Glutamatergic neuron (in vitro differentiated cells): ENCODE measurements around the gene DRICH1. TPM values are rescaled to one million over a fixed set of nuclear protein-coding genes. Genes with fewer than 3 reads are reported as not detected.
"Not testable (repeated sequence)": the region's sequence is repeated elsewhere in the genome, so short reads cannot be mapped to it uniquely, and the experiment has no call there.

Experiments used
- DNase-seq: peaks from one replicate; pipeline ENCODE4 v3.0.0; 2022
- H3K27ac Mint-ChIP-seq: one replicate; pipeline ENCODE4 v1.8.0; 2020; ENCODE audit warnings: mild to moderate bottlenecking, mixed read lengths, inconsistent platforms; ENCODE audit not compliant: unreplicated experiment
- H3K27me3 Mint-ChIP-seq: one replicate; pipeline ENCODE4 v1.8.0; 2020; ENCODE audit warnings: mild to moderate bottlenecking, moderate library complexity, mixed read lengths, inconsistent platforms; ENCODE audit not compliant: unreplicated experiment
- H3K36me3 Mint-ChIP-seq: one replicate; pipeline ENCODE4 v1.8.0; 2020; ENCODE audit warnings: mild to moderate bottlenecking, mixed read lengths, inconsistent platforms; ENCODE audit not compliant: unreplicated experiment
- H3K4me1 Mint-ChIP-seq: one replicate; pipeline ENCODE4 v1.8.0; 2020; ENCODE audit warnings: mild to moderate bottlenecking, low read depth, mixed read lengths, inconsistent platforms; ENCODE audit not compliant: unreplicated experiment
- H3K4me3 Mint-ChIP-seq: one replicate; pipeline ENCODE4 v1.8.0; 2020; ENCODE audit warnings: mild to moderate bottlenecking, mixed read lengths, inconsistent platforms; ENCODE audit not compliant: unreplicated experiment
- H3K9me3 Mint-ChIP-seq: one replicate; pipeline ENCODE4 v1.8.0; 2020; ENCODE audit warnings: mild to moderate bottlenecking, moderate library complexity, mixed read lengths, inconsistent platforms; ENCODE audit not compliant: unreplicated experiment
- total RNA-seq: library from RNA; stranded (reverse); fragmentation: NEBNext Ultra II Directional; extraction: Animal tissue kit (Norgen Biotek cat#: 25700); gene quantifications from one replicate; pipeline ENCODE4 v1.2.1, GENCODE V29; 2021; ENCODE audit not compliant: unreplicated experiment
- TF ChIP-seq, protein P1 (sequence below): fragments of 200-600 bp; sonication (generic); IDR thresholded peaks from one replicate; pipeline ENCODE4 v1.5.0; 2021; ENCODE audit not compliant: partially characterized antibody, unreplicated experiment

DRICH1 gene
- total RNA-seq, 1 donor from 2014 or later = not detected

DNA sequence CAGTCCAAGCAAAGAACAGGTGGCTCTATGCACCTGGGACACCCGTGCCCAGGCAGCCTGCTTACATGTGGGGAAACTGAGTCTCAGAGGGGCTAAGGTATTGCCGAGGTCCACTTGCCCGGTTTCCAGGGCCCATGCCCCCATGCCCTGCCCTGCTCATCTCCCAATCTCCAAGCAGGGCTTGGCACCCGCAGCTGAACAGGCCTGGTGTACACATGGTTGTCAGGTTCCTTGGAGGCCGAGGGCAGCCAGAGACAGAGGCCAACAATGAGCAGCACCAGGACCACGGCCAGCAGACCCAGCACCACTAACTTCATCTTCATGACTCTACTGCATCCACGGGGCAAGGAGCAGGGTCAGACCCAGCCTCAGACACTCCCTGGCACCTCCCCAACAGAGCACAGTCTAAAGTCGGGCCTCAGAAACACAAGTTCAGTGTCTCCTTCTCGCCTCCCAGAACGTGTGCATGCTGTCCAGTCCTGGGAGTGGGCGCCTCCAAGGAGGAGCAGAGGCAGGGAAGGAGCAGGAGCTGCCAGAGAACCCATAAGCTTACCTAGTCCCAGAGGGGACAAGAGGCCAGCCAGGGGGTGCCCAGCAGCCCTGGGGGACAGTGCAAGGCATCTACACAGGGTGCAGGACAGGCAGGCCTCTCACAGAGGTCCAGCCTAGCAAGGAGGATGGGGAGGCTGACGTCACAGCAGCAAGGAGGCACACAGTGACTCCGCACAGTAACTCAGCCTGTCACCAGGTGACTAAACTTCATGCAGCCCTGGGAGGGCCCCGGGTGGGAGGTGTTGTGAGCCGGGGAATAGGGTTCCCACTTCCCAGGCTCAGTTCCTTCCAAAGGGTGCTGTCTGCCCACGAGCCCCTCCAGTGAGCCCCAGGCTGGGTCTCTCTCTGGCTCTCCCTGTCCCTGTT lies 38.5 kb upstream of the DRICH1 start:
- TF ChIP-seq, protein P1, sequence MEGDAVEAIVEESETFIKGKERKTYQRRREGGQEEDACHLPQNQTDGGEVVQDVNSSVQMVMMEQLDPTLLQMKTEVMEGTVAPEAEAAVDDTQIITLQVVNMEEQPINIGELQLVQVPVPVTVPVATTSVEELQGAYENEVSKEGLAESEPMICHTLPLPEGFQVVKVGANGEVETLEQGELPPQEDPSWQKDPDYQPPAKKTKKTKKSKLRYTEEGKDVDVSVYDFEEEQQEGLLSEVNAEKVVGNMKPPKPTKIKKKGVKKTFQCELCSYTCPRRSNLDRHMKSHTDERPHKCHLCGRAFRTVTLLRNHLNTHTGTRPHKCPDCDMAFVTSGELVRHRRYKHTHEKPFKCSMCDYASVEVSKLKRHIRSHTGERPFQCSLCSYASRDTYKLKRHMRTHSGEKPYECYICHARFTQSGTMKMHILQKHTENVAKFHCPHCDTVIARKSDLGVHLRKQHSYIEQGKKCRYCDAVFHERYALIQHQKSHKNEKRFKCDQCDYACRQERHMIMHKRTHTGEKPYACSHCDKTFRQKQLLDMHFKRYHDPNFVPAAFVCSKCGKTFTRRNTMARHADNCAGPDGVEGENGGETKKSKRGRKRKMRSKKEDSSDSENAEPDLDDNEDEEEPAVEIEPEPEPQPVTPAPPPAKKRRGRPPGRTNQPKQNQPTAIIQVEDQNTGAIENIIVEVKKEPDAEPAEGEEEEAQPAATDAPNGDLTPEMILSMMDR = no peak
- H3K4me1 Mint-ChIP-seq = no peaks in the 10 kb centered on the region
- DNase-seq = peak; percentile 8
- peaks cover 2% of the 10 kb centered on the region for H3K36me3 Mint-ChIP-seq
- H3K4me3 Mint-ChIP-seq = no peak overlapping the region
- H3K9me3 Mint-ChIP-seq = peaks cover 5% of the 10 kb centered on the region
- no peak overlapping the region for H3K27ac Mint-ChIP-seq
- peaks cover 3% of the 10 kb centered on the region for H3K27me3 Mint-ChIP-seq

DNA sequence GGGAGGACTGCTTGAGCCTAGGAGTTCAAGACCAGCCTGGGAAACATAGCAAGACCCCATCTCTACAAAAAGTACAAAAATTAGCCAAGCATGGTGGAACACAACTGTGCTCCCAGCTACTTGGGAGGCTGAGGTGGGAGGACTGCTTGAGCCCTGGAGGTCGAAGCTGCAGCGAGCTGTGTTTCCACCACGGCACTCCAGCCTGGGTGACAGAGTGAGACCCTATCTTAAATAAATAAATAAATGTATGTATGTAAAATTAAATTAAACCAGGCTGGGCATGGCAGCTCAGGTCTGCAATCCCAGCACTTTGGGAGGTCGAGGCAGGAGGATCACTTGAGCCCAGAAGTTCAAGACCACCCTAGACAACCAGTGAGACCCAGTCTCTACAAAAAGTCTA lies 28.3 kb upstream of the DRICH1 start:
- DNase-seq, H3K4me1 Mint-ChIP-seq, H3K4me3 Mint-ChIP-seq, H3K27me3 Mint-ChIP-seq, H3K27ac Mint-ChIP-seq: not testable (repeated sequence)
- peaks cover 14% of the 10 kb centered on the region for H3K9me3 Mint-ChIP-seq
- peaks cover 27% of the 10 kb centered on the region for H3K36me3 Mint-ChIP-seq

DNA sequence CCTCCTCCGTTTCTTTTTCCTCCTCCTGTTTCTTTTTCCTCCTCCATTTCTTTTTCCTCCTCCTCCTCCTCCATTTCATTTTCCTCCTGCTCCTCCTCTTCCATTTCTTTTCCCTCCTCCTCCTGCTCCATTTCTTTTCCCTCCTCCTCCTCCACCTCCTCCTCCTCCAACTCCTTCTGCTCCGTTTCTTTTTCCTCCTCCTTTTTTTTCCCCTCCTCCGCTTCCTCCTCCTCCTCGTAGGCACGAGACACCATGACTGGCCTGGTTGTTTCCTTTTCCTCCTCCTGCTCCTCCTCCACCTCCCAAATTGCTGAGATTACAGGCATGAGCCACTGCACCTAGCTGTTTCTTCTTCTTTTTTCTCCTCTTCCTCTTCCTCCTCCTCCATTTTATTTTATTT lies 25.6 kb upstream of the DRICH1 start:
- Mint-ChIP-seq H3K4me3 (no peak overlapping the region), H3K9me3 (peaks cover 10% of the 10 kb centered on the region), H3K4me1 (no peaks in the 10 kb centered on the region), H3K27ac (no peak overlapping the region), H3K27me3 (peaks cover 2% of the 10 kb centered on the region), H3K36me3 (peaks cover 16% of the 10 kb centered on the region)
- TF ChIP-seq, protein P1 = no peak
- DNase-seq = no peak

DNA sequence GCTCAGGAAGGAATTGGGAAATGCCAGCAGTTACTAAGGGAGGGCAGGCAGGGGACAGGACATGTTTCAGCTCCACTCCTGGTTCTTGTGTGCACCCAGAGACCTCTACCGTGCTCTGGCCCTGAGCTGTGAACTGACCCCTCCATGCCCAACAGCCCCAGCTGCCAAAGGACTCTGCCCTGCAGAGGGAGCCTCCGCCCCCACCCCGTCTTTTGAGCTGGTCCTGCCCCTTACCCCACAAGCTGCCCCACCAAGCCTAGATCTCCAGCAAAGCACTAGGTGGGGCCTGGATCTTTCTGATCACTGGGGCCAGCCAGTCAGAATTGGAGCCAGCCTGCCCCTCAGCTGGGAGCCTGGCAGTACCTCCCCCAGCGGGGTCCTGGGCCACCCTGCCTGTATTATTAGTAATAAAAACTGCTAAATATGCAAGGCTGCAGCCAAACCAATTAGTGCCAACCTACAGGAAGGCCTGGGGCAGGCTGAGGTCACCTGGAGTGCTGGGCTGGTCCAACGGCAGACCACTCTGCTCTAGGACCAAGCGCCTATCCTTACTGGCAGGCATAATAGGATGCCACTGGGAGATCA lies 23.9 kb upstream of the DRICH1 start:
- H3K36me3 Mint-ChIP-seq = peaks cover 4% of the 10 kb centered on the region
- no peak overlapping the region for H3K27ac Mint-ChIP-seq
- H3K4me3 Mint-ChIP-seq = no peak overlapping the region
- no peaks in the 10 kb centered on the region for H3K9me3 Mint-ChIP-seq
- H3K4me1 Mint-ChIP-seq = no peaks in the 10 kb centered on the region
- H3K27me3 Mint-ChIP-seq = peaks cover 2% of the 10 kb centered on the region
- DNase-seq = no peak
- TF ChIP-seq, protein P1 = no peak

DNA sequence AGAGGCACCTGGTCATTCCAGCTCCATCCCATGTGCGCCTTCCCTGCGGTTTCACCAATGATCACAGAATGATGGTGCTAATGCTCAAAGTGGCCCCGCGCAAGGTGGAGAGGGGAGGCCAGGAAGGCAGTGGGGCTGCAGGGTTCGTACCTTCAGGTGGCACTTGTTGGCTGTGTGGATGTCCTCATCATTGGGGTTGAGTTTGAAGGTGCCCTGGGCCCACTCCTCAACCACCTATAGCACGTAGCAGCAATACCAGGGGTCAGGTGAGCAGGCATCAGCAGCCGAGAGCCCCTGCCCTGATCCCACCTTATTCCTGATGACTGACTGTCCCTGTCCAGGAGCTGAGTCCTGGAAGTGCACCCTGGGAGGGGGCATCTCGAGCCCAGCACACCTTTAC lies 20.6 kb upstream of the DRICH1 start:
- no peak overlapping the region for H3K4me3 Mint-ChIP-seq
- H3K4me1 Mint-ChIP-seq = no peaks in the 10 kb centered on the region
- TF ChIP-seq, protein P1 = no peak
- no peak for DNase-seq
- H3K27ac Mint-ChIP-seq = no peak overlapping the region
- peaks cover 2% of the 10 kb centered on the region for H3K9me3 Mint-ChIP-seq
- no peaks in the 10 kb centered on the region for H3K36me3 Mint-ChIP-seq
- H3K27me3 Mint-ChIP-seq = peaks cover 1% of the 10 kb centered on the region
